GM19043 (cell line): ENCODE data around the gene GDPD3.

Source experiments
- ATAC-seq: cut with Tn5 transposase; IDR thresholded peaks from one replicate; pipeline ENCODE4 v1.9.1; 2021; ENCODE audit warnings: low read depth; ENCODE audit not compliant: unreplicated experiment

GDPD3 gene

GRCh38 chr16:30063278-30063892, 50.0 kb downstream of the GDPD3 start:
- ATAC-seq: no peak

DNA sequence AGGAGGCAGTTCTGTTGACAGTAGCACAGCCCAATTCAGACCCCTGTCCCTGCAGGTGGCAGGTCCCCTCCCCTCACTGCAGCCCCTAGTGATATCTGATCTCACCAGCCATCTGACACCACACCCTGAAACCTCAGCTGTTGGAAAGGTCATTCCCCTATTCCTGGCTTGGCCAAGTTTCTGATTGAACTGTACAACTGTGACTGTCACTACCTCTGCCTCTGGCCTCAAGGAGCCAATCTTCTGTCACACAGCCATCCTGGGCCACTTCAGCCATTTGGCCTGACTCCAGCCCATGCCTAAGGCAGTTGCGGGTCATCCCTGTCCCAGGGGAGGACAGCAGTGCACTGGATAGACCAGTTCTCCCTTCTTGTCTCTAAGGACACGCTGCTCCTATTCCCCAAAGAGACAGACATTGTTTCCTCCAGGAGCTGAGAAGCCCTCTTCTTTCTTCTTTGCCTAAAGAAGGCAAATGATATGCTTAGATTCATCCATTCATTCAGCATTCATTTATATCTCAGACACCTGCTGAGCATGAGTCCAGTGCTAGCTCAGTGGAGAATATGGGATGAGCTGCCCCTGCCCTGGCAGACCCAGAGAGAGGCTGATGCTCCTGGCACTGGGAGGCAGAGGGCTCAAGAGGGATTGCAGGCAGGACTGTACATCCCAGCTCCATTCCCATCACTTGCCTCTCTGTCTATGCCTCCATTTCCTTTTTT, 52.3 kb downstream of the GDPD3 start:
- no peak for ATAC-seq

GRCh38 chr16:30060346-30060745, 53.0 kb downstream of the GDPD3 start:
- ATAC-seq: no peak

DNA sequence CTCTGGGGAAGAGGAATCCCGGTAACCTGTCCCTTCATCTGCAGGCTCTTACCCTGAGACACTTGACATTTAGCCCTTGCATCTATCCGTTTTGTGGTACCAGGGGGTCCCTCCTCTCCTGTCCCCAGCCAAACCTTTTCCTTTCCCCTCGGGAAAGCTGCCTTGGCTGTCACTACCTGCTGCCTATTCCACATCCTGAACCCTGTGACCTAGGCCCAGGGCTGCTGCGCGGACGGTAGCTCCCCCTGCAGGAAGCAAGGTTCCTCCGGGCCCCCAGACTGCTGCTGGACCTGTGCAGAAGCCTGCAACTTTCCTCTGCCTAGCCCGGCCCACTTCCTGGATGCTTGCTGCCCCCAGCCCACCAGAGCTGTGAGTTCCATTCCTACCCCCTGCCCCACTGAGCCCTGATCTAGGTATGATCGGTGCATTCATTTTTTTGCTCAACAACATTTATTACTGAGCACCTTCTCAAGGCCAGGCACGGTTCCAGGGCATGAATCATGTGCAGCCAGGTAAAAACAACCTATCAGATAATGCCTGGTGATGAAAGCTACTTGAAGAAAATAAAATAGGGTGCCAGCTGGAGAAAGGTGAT, 58.3 kb downstream of the GDPD3 start:
- ATAC-seq: no peak
